Measurements from ENCODE around the gene DTNA. TPM values are rescaled to one million over a fixed set of nuclear protein-coding genes. Genes with fewer than 3 reads are reported as not detected.

Gene DTNA
- polyA plus RNA-seq, 1 donor from 2014 or later, result 53.9 TPM

DNA sequence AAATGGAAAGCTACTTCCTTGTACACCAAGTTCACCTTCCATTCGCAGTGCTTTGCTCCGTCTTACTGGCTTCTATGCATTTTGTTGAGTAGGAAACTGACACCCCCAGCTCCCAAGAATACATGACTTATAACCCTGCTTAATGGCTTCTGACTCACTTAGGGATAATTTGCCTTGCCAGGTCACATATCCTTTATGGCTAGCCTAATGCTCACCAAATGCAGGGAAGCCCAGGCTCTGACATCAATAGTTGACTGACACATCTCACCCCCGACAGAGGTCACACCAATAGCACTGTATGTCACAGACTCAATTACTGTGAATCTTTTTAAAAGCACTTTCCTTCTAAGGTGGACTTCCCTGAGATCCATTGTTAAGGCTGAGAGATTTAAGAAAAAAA is 147.2 kb downstream of the DTNA start:
- H3K9me2 ChIP-seq (ENCODE audit: insufficient read depth, low read length), result no peaks in the 10 kb centered on the region
- no peaks in the 10 kb centered on the region for H3K9me3 ChIP-seq (ENCODE audit: low read length)
- no peak overlapping the region for H3K4me3 ChIP-seq (ENCODE audit: low read length)
- H3F3A ChIP-seq (ENCODE audit: insufficient read depth, low read length, poor library complexity, severe bottlenecking), result no peaks in the 10 kb centered on the region
- H3K9ac ChIP-seq (ENCODE audit: low read length), result no peak overlapping the region
- H4K20me1 ChIP-seq (ENCODE audit: insufficient read depth), result no peaks in the 10 kb centered on the region
- H3K27me3 ChIP-seq (ENCODE audit: insufficient read depth, low read depth, low read length), result no peaks in the 10 kb centered on the region
- no peaks in the 10 kb centered on the region for H3K36me3 ChIP-seq (ENCODE audit: insufficient read depth, low read length)
- H2AFZ ChIP-seq (ENCODE audit: low read depth, low read length), result no peak overlapping the region
- TF ChIP-seq RAD21 (conservative IDR thresholded peaks at IDR 0.05), result no peak
- no peak for TF ChIP-seq MXI1 (conservative IDR thresholded peaks at IDR 0.05; ENCODE audit: poor library complexity, severe bottlenecking)
- TF ChIP-seq SMC3 (conservative IDR thresholded peaks at IDR 0.05; ENCODE audit: poor library complexity), result no peak
- TF ChIP-seq EZH2 (IDR thresholded peaks at IDR 0.05; ENCODE audit: borderline replicate concordance, insufficient read depth, low read length, poor library complexity, severe bottlenecking), result no peak
- TF ChIP-seq, protein P1, sequence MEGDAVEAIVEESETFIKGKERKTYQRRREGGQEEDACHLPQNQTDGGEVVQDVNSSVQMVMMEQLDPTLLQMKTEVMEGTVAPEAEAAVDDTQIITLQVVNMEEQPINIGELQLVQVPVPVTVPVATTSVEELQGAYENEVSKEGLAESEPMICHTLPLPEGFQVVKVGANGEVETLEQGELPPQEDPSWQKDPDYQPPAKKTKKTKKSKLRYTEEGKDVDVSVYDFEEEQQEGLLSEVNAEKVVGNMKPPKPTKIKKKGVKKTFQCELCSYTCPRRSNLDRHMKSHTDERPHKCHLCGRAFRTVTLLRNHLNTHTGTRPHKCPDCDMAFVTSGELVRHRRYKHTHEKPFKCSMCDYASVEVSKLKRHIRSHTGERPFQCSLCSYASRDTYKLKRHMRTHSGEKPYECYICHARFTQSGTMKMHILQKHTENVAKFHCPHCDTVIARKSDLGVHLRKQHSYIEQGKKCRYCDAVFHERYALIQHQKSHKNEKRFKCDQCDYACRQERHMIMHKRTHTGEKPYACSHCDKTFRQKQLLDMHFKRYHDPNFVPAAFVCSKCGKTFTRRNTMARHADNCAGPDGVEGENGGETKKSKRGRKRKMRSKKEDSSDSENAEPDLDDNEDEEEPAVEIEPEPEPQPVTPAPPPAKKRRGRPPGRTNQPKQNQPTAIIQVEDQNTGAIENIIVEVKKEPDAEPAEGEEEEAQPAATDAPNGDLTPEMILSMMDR (IDR thresholded peaks at IDR 0.05; ENCODE audit: poor library complexity, severe bottlenecking), result no peak
- TF ChIP-seq TAF1 (IDR thresholded peaks at IDR 0.05; ENCODE audit: low read depth), result no peak
- H3K79me2 ChIP-seq (replicated peaks; ENCODE audit: insufficient read depth, low read length), result no peaks in the 10 kb centered on the region
- peak overlapping the region; percentile 44 for H3K27ac ChIP-seq (ENCODE audit: low read length)
- no peak overlapping the region for H3K4me2 ChIP-seq (ENCODE audit: low read length)

DNA sequence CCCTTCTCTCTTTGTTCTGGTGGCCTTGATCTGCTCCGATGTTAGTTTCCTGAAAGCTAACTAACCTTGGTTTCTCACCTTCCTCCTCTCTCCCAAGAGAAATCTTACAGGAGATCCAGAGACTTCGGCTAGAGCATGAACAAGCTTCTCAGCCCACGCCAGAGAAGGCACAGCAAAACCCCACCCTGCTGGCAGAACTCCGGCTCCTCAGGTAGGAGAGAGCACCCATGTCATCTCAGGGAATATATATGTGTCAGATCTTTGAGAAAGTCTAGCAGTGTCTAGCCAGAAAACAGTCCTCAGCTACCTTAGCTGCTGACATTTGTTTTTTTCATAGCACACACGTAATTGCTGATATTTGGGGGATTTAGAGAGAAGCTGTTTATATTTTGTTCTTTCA is 148.1 kb downstream of the DTNA start:
- TF ChIP-seq EZH2 (IDR thresholded peaks at IDR 0.05; ENCODE audit: borderline replicate concordance, insufficient read depth, low read length, poor library complexity, severe bottlenecking), result no peak
- TF ChIP-seq SMC3 (conservative IDR thresholded peaks at IDR 0.05; ENCODE audit: poor library complexity), result no peak
- TF ChIP-seq TAF1 (IDR thresholded peaks at IDR 0.05; ENCODE audit: low read depth), result no peak
- TF ChIP-seq EP300 (conservative IDR thresholded peaks at IDR 0.05; ENCODE audit: poor library complexity, severe bottlenecking), result no peak
- TF ChIP-seq, protein P2, sequence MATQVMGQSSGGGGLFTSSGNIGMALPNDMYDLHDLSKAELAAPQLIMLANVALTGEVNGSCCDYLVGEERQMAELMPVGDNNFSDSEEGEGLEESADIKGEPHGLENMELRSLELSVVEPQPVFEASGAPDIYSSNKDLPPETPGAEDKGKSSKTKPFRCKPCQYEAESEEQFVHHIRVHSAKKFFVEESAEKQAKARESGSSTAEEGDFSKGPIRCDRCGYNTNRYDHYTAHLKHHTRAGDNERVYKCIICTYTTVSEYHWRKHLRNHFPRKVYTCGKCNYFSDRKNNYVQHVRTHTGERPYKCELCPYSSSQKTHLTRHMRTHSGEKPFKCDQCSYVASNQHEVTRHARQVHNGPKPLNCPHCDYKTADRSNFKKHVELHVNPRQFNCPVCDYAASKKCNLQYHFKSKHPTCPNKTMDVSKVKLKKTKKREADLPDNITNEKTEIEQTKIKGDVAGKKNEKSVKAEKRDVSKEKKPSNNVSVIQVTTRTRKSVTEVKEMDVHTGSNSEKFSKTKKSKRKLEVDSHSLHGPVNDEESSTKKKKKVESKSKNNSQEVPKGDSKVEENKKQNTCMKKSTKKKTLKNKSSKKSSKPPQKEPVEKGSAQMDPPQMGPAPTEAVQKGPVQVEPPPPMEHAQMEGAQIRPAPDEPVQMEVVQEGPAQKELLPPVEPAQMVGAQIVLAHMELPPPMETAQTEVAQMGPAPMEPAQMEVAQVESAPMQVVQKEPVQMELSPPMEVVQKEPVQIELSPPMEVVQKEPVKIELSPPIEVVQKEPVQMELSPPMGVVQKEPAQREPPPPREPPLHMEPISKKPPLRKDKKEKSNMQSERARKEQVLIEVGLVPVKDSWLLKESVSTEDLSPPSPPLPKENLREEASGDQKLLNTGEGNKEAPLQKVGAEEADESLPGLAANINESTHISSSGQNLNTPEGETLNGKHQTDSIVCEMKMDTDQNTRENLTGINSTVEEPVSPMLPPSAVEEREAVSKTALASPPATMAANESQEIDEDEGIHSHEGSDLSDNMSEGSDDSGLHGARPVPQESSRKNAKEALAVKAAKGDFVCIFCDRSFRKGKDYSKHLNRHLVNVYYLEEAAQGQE (IDR thresholded peaks at IDR 0.05; ENCODE audit: borderline replicate concordance), result no peak
- TF ChIP-seq, protein P1 (IDR thresholded peaks at IDR 0.05; ENCODE audit: poor library complexity, severe bottlenecking), result no peak
- no peak for TF ChIP-seq MXI1 (conservative IDR thresholded peaks at IDR 0.05; ENCODE audit: poor library complexity, severe bottlenecking)
- TF ChIP-seq POLR2AphosphoS5 (IDR thresholded peaks at IDR 0.05), result no peak
- Histone ChIP-seq H3K4me2 (ENCODE audit: low read length) (no peak overlapping the region), H3K79me2 (replicated peaks; ENCODE audit: insufficient read depth, low read length) (no peaks in the 10 kb centered on the region), H3K9ac (ENCODE audit: low read length) (no peak overlapping the region), H3K4me3 (ENCODE audit: low read length) (no peak overlapping the region), H3K27ac (ENCODE audit: low read length) (peak overlapping the region; percentile 44), H3K9me3 (ENCODE audit: low read length) (no peaks in the 10 kb centered on the region), H4K20me1 (ENCODE audit: insufficient read depth) (no peaks in the 10 kb centered on the region), H3F3A (ENCODE audit: insufficient read depth, low read length, poor library complexity, severe bottlenecking) (no peaks in the 10 kb centered on the region), H3K27me3 (ENCODE audit: insufficient read depth, low read depth, low read length) (no peaks in the 10 kb centered on the region), H3K9me2 (ENCODE audit: insufficient read depth, low read length) (no peaks in the 10 kb centered on the region), H2AFZ (ENCODE audit: low read depth, low read length) (no peak overlapping the region), H3K36me3 (ENCODE audit: insufficient read depth, low read length) (no peaks in the 10 kb centered on the region)
